Esophagus muscularis mucosa (tissue), 4 donors: Measurements from ENCODE around the gene PLEKHM3. TPM values are rescaled to one million over a fixed set of nuclear protein-coding genes. Genes with fewer than 3 reads are reported as not detected.

ENCODE experiments used
- DNase-seq: peaks from one replicate; pipeline ENCODE4 v3.0.0-alpha.2; 2017; ENCODE audit errors: extremely low spot score
- H3K27ac ChIP-seq, 4 donors: fragments of 200-600 bp; sonication (generic); replicated peaks in 1 of 4; 1 replicate in 3 of 4; 2 replicates in 1 of 4; pipeline ENCODE4 v1.5.1; 2016 to 2019; ENCODE audit warnings: mild to moderate bottlenecking in 1 of 4
- H3K27me3 ChIP-seq, 4 donors: fragments of 200-600 bp; sonication (generic); one replicate each; pipeline versions ENCODE4 v1.5.1 to v1.6.0; 2016 to 2019
- H3K36me3 ChIP-seq, 4 donors: fragments of 200-600 bp; sonication (generic); one replicate each; pipeline ENCODE4 v1.5.1; 2016 to 2019
- H3K4me1 ChIP-seq, 4 donors: fragments of 200-600 bp; sonication (generic); one replicate each; pipeline ENCODE4 v1.5.1; 2016 to 2019
- H3K4me3 ChIP-seq, 4 donors: fragments of 200-600 bp; sonication (generic); 1 replicate in 2 of 4; 2 replicates in 2 of 4; pipeline ENCODE4 v1.5.1; 2016 to 2019; ENCODE audit warnings: mild to moderate bottlenecking in 4 of 4, moderate library complexity in 1 of 4
- H3K9me3 ChIP-seq, 4 donors: fragments of 200-600 bp; sonication (generic); 1 replicate in 3 of 4; 2 replicates in 1 of 4; pipeline ENCODE4 v1.5.1; 2016 to 2019
- CTCF ChIP-seq, 3 experiments: fragments of 200-600 bp in 2 of 3; fragments of 450-650 bp in 1 of 3; sonication (generic) in 2 of 3; IDR thresholded peaks; one replicate each; pipeline ENCODE4 v1.5.1; 2017 to 2019; ENCODE audit warnings: antibody characterized with exemption in 3 of 3, mild to moderate bottlenecking in 2 of 3, moderate library complexity in 1 of 3
- EP300 ChIP-seq: sonication (generic); formaldehyde crosslinking; IDR thresholded peaks from one replicate; pipeline ENCODE4 v1.6.1; 2017; ENCODE audit warnings: antibody characterized with exemption
- POLR2A ChIP-seq: fragments of 450-650 bp; IDR thresholded peaks from one replicate; pipeline ENCODE4 v1.6.1; 2017; ENCODE audit warnings: antibody characterized with exemption, moderate library complexity, mild to moderate bottlenecking, low read depth
- POLR2AphosphoS5 ChIP-seq, 2 donors: sonication (generic); formaldehyde crosslinking; IDR thresholded peaks; one replicate each; pipeline ENCODE4 v1.6.1; 2017; ENCODE audit warnings: antibody characterized with exemption in 2 of 2
- WGBS: methylation state at CpG from one replicate; pipeline ENCODE4 v1.1.5; 2018; 5-methylcytosine and 5-hydroxymethylcytosine counted together
- intact Hi-C: fragments of 100-400 bp; cut with DNase I; formaldehyde crosslinking; loops from one replicate; pipeline ENCODE4 v1.15.1; 2023
- total RNA-seq, 4 donors: library from RNA; depleted of rRNA; stranded (reverse); fragments of >200 nt; gene quantifications; one replicate each; pipeline versions ENCODE4 v1.1.0 to v1.2.1, GENCODE V29; 2016

Gene PLEKHM3
- total RNA-seq, 4 donors from 2014 or later: 24.8 to 34.5 (median 31.1) TPM

GRCh38 chr2:208036357-208036756 lies 11.0 kb upstream of the PLEKHM3 start:
- H3K4me3 ChIP-seq: no peak overlapping the region
- TF ChIP-seq EP300 (no peak), POLR2A (no peak), CTCF (IDR thresholded peaks at IDR 0.05) (no peak), POLR2AphosphoS5 (IDR thresholded peaks at IDR 0.05) (no peak)
- H3K27me3 ChIP-seq: no peaks in the 10 kb centered on the region
- DNase-seq: no peak
- H3K36me3 ChIP-seq: no peaks in the 10 kb centered on the region
- H3K4me1 ChIP-seq: no peaks in the 10 kb centered on the region
- no peak overlapping the region for H3K27ac ChIP-seq
- H3K9me3 ChIP-seq: no peaks in the 10 kb centered on the region
- WGBS: 55% methylated on average over 4 of the region's 4 CpGs
- intact Hi-C loops: no loop called here

GRCh38 chr2:208034503-208035140 lies 9.3 kb upstream of the PLEKHM3 start:
- H3K27ac ChIP-seq: no peak overlapping the region
- DNase-seq: no peak
- no peaks in the 10 kb centered on the region for H3K36me3 ChIP-seq
- 75% methylated on average over 3 of the region's 4 CpGs for WGBS
- no peaks in the 10 kb centered on the region for H3K27me3 ChIP-seq
- no peaks in the 10 kb centered on the region for H3K4me1 ChIP-seq
- no peaks in the 10 kb centered on the region for H3K9me3 ChIP-seq
- intact Hi-C loops: no loop called here
- no peak overlapping the region for H3K4me3 ChIP-seq
- TF ChIP-seq CTCF (IDR thresholded peaks at IDR 0.05): no peak
- TF ChIP-seq EP300: no peak
- no peak for TF ChIP-seq POLR2AphosphoS5 (IDR thresholded peaks at IDR 0.05)
- no peak for TF ChIP-seq POLR2A

- WGBS: 57% methylated on average over 4 of the region's 4 CpGs
- Histone ChIP-seq H3K27me3 (no peaks in the 10 kb centered on the region), H3K4me1 (no peaks in the 10 kb centered on the region), H3K9me3 (no peaks in the 10 kb centered on the region), H3K36me3 (no peaks in the 10 kb centered on the region), H3K4me3 (no peak overlapping the region), H3K27ac (no peak overlapping the region)
- no peak for DNase-seq
- TF ChIP-seq POLR2AphosphoS5 (IDR thresholded peaks at IDR 0.05) (no peak), CTCF (IDR thresholded peaks at IDR 0.05) (peak in 2 of 3 experiments; percentile 19 to 33)
- intact Hi-C loops: no loop called here
Measured at GRCh38 chr2:208033701-208034502, 8.6 kb upstream of the PLEKHM3 start.

GRCh38 chr2:208031608-208032019 lies 6.3 kb upstream of the PLEKHM3 start:
- no peak for DNase-seq
- 57% methylated on average over 7 of the region's 7 CpGs for WGBS
- Histone ChIP-seq H3K4me1 (no peaks in the 10 kb centered on the region), H3K27me3 (no peaks in the 10 kb centered on the region), H3K4me3 (no peak overlapping the region), H3K9me3 (no peaks in the 10 kb centered on the region), H3K36me3 (no peaks in the 10 kb centered on the region), H3K27ac (no peak overlapping the region)
- TF ChIP-seq EP300: no peak
- intact Hi-C loops: no loop called here

GRCh38 chr2:208025814-208026184 lies 472 bp upstream of the PLEKHM3 start:
- Histone ChIP-seq H3K4me1 (peaks cover 19 to 28% (median 25%) of the 10 kb centered on the region in 4 donors), H3K27ac (peak overlapping the region; percentile 74 to 82 (median 82)), H3K27me3 (no peaks in the 10 kb centered on the region), H3K36me3 (no peaks in the 10 kb centered on the region), H3K4me3 (peak overlapping the region; percentile 72 to 90 (median 82)), H3K9me3 (no peaks in the 10 kb centered on the region)
- TF ChIP-seq CTCF (IDR thresholded peaks at IDR 0.05) (no peak), POLR2AphosphoS5 (IDR thresholded peaks at IDR 0.05) (no peak), EP300 (no peak), POLR2A (no peak)
- intact Hi-C loops: loop anchor here (5.0 kb wide), 1 partner anchor 47 kb away; no protein-coding TSS in a partner anchor
- WGBS: 55% methylated on average over 10 of the region's 10 CpGs
- no peak for DNase-seq
